ENCODE results near the gene KRTAP16-1. TPM values are rescaled to one million over a fixed set of nuclear protein-coding genes. Genes with fewer than 3 reads are reported as not detected.

Gene KRTAP16-1
- polyA plus RNA-seq, 1 donor from 2014 or later, result not detected

- Histone ChIP-seq H3K9me3 (ENCODE audit: low read length) (no peaks in the 10 kb centered on the region), H3F3A (ENCODE audit: insufficient read depth, low read length, poor library complexity, severe bottlenecking) (no peaks in the 10 kb centered on the region)
- TF ChIP-seq EP300 (conservative IDR thresholded peaks at IDR 0.05; ENCODE audit: poor library complexity, severe bottlenecking) (no peak), MXI1 (conservative IDR thresholded peaks at IDR 0.05; ENCODE audit: poor library complexity, severe bottlenecking) (no peak), SMC3 (conservative IDR thresholded peaks at IDR 0.05; ENCODE audit: poor library complexity) (no peak), REST (IDR thresholded peaks at IDR 0.05; ENCODE audit: borderline replicate concordance) (no peak)
These were observed 18.5 kb upstream of the KRTAP16-1 start for GRCh38 chr17:41327411-41328120.

GRCh38 chr17:41326173-41327145 lies 17.4 kb upstream of the KRTAP16-1 start:
- Histone ChIP-seq H3K27ac (ENCODE audit: low read length) (no peak overlapping the region), H3K9ac (ENCODE audit: low read length) (no peak overlapping the region), H3K9me2 (ENCODE audit: insufficient read depth, low read length) (no peaks in the 10 kb centered on the region), H2AFZ (ENCODE audit: low read depth, low read length) (no peak overlapping the region), H4K20me1 (ENCODE audit: insufficient read depth) (no peaks in the 10 kb centered on the region), H3K4me3 (ENCODE audit: low read length) (no peak overlapping the region), H3K4me2 (ENCODE audit: low read length) (no peak overlapping the region), H3F3A (ENCODE audit: insufficient read depth, low read length, poor library complexity, severe bottlenecking) (no peaks in the 10 kb centered on the region), H3K9me3 (ENCODE audit: low read length) (no peaks in the 10 kb centered on the region), H3K27me3 (ENCODE audit: insufficient read depth, low read depth, low read length) (no peaks in the 10 kb centered on the region), H3K79me2 (replicated peaks; ENCODE audit: insufficient read depth, low read length) (no peaks in the 10 kb centered on the region), H3K36me3 (ENCODE audit: insufficient read depth, low read length) (no peaks in the 10 kb centered on the region)
- TF ChIP-seq POLR2AphosphoS5 (IDR thresholded peaks at IDR 0.05) (no peak), SMC3 (conservative IDR thresholded peaks at IDR 0.05; ENCODE audit: poor library complexity) (no peak), CTCF (IDR thresholded peaks at IDR 0.05; ENCODE audit: poor library complexity, severe bottlenecking) (no peak), RAD21 (conservative IDR thresholded peaks at IDR 0.05) (no peak), MXI1 (conservative IDR thresholded peaks at IDR 0.05; ENCODE audit: poor library complexity, severe bottlenecking) (no peak), EZH2 (IDR thresholded peaks at IDR 0.05; ENCODE audit: borderline replicate concordance, insufficient read depth, low read length, poor library complexity, severe bottlenecking) (no peak), TAF1 (IDR thresholded peaks at IDR 0.05; ENCODE audit: low read depth) (no peak), REST (IDR thresholded peaks at IDR 0.05; ENCODE audit: borderline replicate concordance) (no peak), EP300 (conservative IDR thresholded peaks at IDR 0.05; ENCODE audit: poor library complexity, severe bottlenecking) (no peak)

More at GRCh38 chr17:41327411-41328120, 18.5 kb upstream of the KRTAP16-1 start:
- Histone ChIP-seq H3K27ac (ENCODE audit: low read length) (no peak overlapping the region), H3K79me2 (replicated peaks; ENCODE audit: insufficient read depth, low read length) (no peaks in the 10 kb centered on the region), H3K27me3 (ENCODE audit: insufficient read depth, low read depth, low read length) (no peaks in the 10 kb centered on the region), H3K9ac (ENCODE audit: low read length) (no peak overlapping the region), H3K4me2 (ENCODE audit: low read length) (no peak overlapping the region), H3K9me2 (ENCODE audit: insufficient read depth, low read length) (no peaks in the 10 kb centered on the region), H3K36me3 (ENCODE audit: insufficient read depth, low read length) (no peaks in the 10 kb centered on the region), H2AFZ (ENCODE audit: low read depth, low read length) (no peak overlapping the region), H3K4me3 (ENCODE audit: low read length) (no peak overlapping the region), H4K20me1 (ENCODE audit: insufficient read depth) (no peaks in the 10 kb centered on the region)

Measured in neural cell (in vitro differentiated cells).